NCI-H345 treated with DMSO at 0.1 percent for 48 hours (cell line): Measurements from ENCODE around the gene HOXA4.

Source experiments
- DNase-seq: peaks from one replicate; lab custom pipeline; 2025; ENCODE audit not compliant: unreplicated experiment; lab: John Stamatoyannopoulos, UW

HOXA4 gene

GRCh38 chr7:27147199-27148030 is 16.9 kb upstream of the HOXA4 start, which contains the start of gene HOXA6:
Gene HOXA6, minus strand, starts transcription at chr7:27147774. Its CDS starts 25 bp downstream, at chr7:27147749.
- DNase-seq: no peak

- no peak for DNase-seq
Observed at GRCh38 chr7:27146491-27147198, 16.1 kb upstream of the HOXA4 start.

GRCh38 chr7:27145914-27146412 is 15.4 kb upstream of the HOXA4 start:
- DNase-seq: no peak

- DNase-seq: no peak
Observed at GRCh38 chr7:27145165-27145913, 14.8 kb upstream of the HOXA4 start.

- no peak for DNase-seq
Observed at GRCh38 chr7:27144781-27145164, 14.2 kb upstream of the HOXA4 start.

- DNase-seq: no peak
Observed at GRCh38 chr7:27143950-27144780, 13.6 kb upstream of the HOXA4 start.

- no peak for DNase-seq
Observed at GRCh38 chr7:27143023-27143949, 12.7 kb upstream of the HOXA4 start, which contains the start of gene HOXA5. Gene HOXA5, minus strand, starts transcription at chr7:27143681. Its CDS starts 74 bp downstream, at chr7:27143607.

- no peak for DNase-seq
Observed at GRCh38 chr7:27142580-27143022, 12.0 kb upstream of the HOXA4 start.

GRCh38 chr7:27141923-27142579 is 11.5 kb upstream of the HOXA4 start:
- no peak for DNase-seq

GRCh38 chr7:27141137-27141922 is 10.8 kb upstream of the HOXA4 start:
- DNase-seq: no peak

- no peak for DNase-seq
Observed at GRCh38 chr7:27140126-27140857, 9.7 kb upstream of the HOXA4 start.

GRCh38 chr7:27139334-27140125 is 9.0 kb upstream of the HOXA4 start:
- DNase-seq: no peak

- DNase-seq: no peak
Observed at GRCh38 chr7:27138985-27139333, 8.4 kb upstream of the HOXA4 start.

- DNase-seq: no peak
Observed at GRCh38 chr7:27138472-27138871, 7.9 kb upstream of the HOXA4 start.

- no peak for DNase-seq
Observed at GRCh38 chr7:27137640-27138315, 7.2 kb upstream of the HOXA4 start.

- DNase-seq: no peak
Observed at GRCh38 chr7:27134392-27134791, 3.8 kb upstream of the HOXA4 start.
